Testis (tissue), 2 donors: Measurements from ENCODE around the gene KIF1B.
"Not testable (repeated sequence)": the region's sequence is repeated elsewhere in the genome, so short reads cannot be mapped to it uniquely, and the experiment has no call there.

Experiments used
- POLR2A ChIP-seq: fragments of 450-650 bp; IDR thresholded peaks from one replicate; pipeline ENCODE4 v1.6.1; 2017; ENCODE audit warnings: antibody characterized with exemption, mild to moderate bottlenecking, moderate library complexity
- TF ChIP-seq, protein P1 (sequence below), 3 experiments: fragments of 450-650 bp in 2 of 3; fragments of 200-600 bp in 1 of 3; sonication (generic) in 1 of 3; IDR thresholded peaks; one replicate each; pipeline ENCODE4 v1.5.1; 2016 to 2019; ENCODE audit warnings: antibody characterized with exemption in 3 of 3, mild to moderate bottlenecking in 2 of 3, moderate library complexity in 1 of 3

DNA sequence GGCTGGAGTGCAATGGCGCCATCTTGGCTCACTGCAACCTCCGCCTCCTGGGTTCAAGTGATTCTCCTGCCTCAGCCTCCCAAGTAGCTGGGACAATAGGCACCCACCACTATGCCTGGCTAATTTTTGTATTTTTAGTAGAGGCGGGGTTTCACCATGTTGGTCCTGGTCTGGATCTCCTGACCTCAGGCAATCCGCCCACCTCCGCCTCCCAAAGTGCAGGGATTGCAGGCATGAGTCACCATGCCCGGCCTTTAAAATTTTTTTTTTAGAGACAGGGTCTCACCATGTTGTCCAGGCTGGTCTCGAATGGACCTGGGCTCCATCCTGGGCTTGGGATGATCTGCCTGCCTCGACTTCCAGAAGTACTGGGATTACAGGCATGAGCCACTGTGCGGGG, 49.2 kb downstream of the KIF1B start:
- not testable (repeated sequence) for TF ChIP-seq POLR2A
- TF ChIP-seq, protein P1, sequence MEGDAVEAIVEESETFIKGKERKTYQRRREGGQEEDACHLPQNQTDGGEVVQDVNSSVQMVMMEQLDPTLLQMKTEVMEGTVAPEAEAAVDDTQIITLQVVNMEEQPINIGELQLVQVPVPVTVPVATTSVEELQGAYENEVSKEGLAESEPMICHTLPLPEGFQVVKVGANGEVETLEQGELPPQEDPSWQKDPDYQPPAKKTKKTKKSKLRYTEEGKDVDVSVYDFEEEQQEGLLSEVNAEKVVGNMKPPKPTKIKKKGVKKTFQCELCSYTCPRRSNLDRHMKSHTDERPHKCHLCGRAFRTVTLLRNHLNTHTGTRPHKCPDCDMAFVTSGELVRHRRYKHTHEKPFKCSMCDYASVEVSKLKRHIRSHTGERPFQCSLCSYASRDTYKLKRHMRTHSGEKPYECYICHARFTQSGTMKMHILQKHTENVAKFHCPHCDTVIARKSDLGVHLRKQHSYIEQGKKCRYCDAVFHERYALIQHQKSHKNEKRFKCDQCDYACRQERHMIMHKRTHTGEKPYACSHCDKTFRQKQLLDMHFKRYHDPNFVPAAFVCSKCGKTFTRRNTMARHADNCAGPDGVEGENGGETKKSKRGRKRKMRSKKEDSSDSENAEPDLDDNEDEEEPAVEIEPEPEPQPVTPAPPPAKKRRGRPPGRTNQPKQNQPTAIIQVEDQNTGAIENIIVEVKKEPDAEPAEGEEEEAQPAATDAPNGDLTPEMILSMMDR (IDR thresholded peaks at IDR 0.05): not testable (repeated sequence)
